Endothelial cell of umbilical vein (primary cell): ENCODE measurements around the gene LYRM7. TPM values are rescaled to one million over a fixed set of nuclear protein-coding genes. Genes with fewer than 3 reads are reported as not detected.

Source experiments
- BruUV-seq: library from RNA; stranded (reverse); fragments of 400-500 nt; replicated peaks from 2 replicates; lab custom pipeline; 2021; lab: Mats Ljungman, UMichigan
- CTCF ChIA-PET: fragments of 300-600, 350-600 bp; sonication (Branson Sonifier 250); formaldehyde crosslinking; loops from one replicate; lab custom pipeline; 2021; ENCODE audit warnings: antibody characterized with exemption, inconsistent platforms; lab: Charles Lee
- POLR2A ChIA-PET: fragments of 300-600, 350-600 bp; sonication (Branson Sonifier 250); formaldehyde crosslinking; loops from one replicate; lab custom pipeline; 2021; ENCODE audit warnings: antibody characterized with exemption, inconsistent platforms; lab: Charles Lee
- DNase-seq: peaks from one replicate; pipeline ENCODE4 v3.0.0-alpha.2; 2011; ENCODE audit warnings: low read depth, low spot score
- FAIRE-seq: peaks from 2 replicates; lab custom pipeline; 2011; peaks lifted over from hg19 to GRCh38; lab: Jason Lieb, UNC
- H2AFZ ChIP-seq: 2 replicates; pipeline ENCODE4 v1.6.0; 2012; ENCODE audit warnings: low read depth, low read length, control low read depth, inconsistent platforms
- H3K27ac ChIP-seq: 2 replicates; pipeline ENCODE4 v1.5.1; 2011; ENCODE audit warnings: low read depth, mild to moderate bottlenecking, control low read depth, low read length, moderate library complexity; ENCODE audit not compliant: insufficient read depth
- H3K27me3 ChIP-seq, 2 experiments: 2 replicates each; pipeline versions ENCODE4 v1.6.0 to v1.6.1; 2011; ENCODE audit warnings: low read length in 2 of 2, mixed read lengths in 1 of 2; ENCODE audit not compliant: control insufficient read depth in 2 of 2, insufficient read depth in 2 of 2
- H3K36me3 ChIP-seq, 2 experiments: 2 replicates in 1 of 2; 3 replicates in 1 of 2; pipeline ENCODE4 v1.5.1; 2011; ENCODE audit warnings: low read length in 2 of 2, mild to moderate bottlenecking in 1 of 2, moderate library complexity in 1 of 2; ENCODE audit not compliant: control insufficient read depth in 2 of 2, insufficient read depth in 2 of 2; ENCODE audit errors: extremely low read depth in 1 of 2
- H3K4me1 ChIP-seq: 3 replicates; pipeline ENCODE4 v1.5.1; 2011; ENCODE audit warnings: mild to moderate bottlenecking, low read length; ENCODE audit not compliant: control insufficient read depth, insufficient read depth; ENCODE audit errors: extremely low read depth
- H3K4me2 ChIP-seq: 2 replicates; pipeline ENCODE4 v1.6.1; 2011; ENCODE audit warnings: low read length, control low read depth, mixed read lengths; ENCODE audit not compliant: insufficient read depth
- H3K4me3 ChIP-seq, 3 experiments: fragments of 200-600 bp in 1 of 3; sonication (generic), shearing (Covaris generic) in 1 of 3; replicated peaks in 1 of 3; 2 replicates each; pipeline ENCODE4 v1.5.1; 2011 to 2016; ENCODE audit warnings: control low read depth in 3 of 3, low read length in 3 of 3, mild to moderate bottlenecking in 2 of 3, inconsistent platforms in 1 of 3, low read depth in 1 of 3, moderate library complexity in 1 of 3; ENCODE audit not compliant: insufficient read depth in 1 of 3
- H3K79me2 ChIP-seq: 2 replicates; pipeline ENCODE4 v1.6.0; 2012; ENCODE audit warnings: low read length, inconsistent platforms; ENCODE audit not compliant: control insufficient read depth, insufficient read depth
- H3K9ac ChIP-seq: replicated peaks from 2 replicates; pipeline ENCODE3; 2011; ENCODE audit warnings: low read length, control low read depth; ENCODE audit not compliant: insufficient read depth; ENCODE audit errors: extremely low read depth
- H3K9me1 ChIP-seq: replicated peaks from 3 replicates; pipeline ENCODE4 v1.6.0; 2011; ENCODE audit warnings: mild to moderate bottlenecking, low read length; ENCODE audit not compliant: control insufficient read depth, insufficient read depth; ENCODE audit errors: extremely low read depth
- H3K9me3 ChIP-seq: replicated peaks from 2 replicates; pipeline ENCODE4 v1.5.1; 2012; ENCODE audit warnings: low read length, inconsistent platforms; ENCODE audit not compliant: control insufficient read depth, insufficient read depth
- H4K20me1 ChIP-seq: replicated peaks from 2 replicates; pipeline ENCODE3; 2011; ENCODE audit warnings: mild to moderate bottlenecking, low read length; ENCODE audit not compliant: control insufficient read depth, insufficient read depth; ENCODE audit errors: extremely low read depth
- CTCF ChIP-seq, 2 donors: IDR thresholded peaks; 1 replicate in 1 of 2; 2 replicates in 1 of 2; pipeline ENCODE4 v1.5.1; 2011; ENCODE audit warnings: low read length in 2 of 2, mild to moderate bottlenecking in 2 of 2, moderate library complexity in 2 of 2, control low read depth in 1 of 2, inconsistent platforms in 1 of 2, low read depth in 1 of 2; ENCODE audit not compliant: insufficient read depth in 1 of 2; ENCODE audit errors: extremely low read depth in 1 of 2
- EZH2 ChIP-seq: IDR thresholded peaks from 2 replicates; pipeline ENCODE4 v1.6.1; 2012; ENCODE audit warnings: borderline replicate concordance, low read depth, mild to moderate bottlenecking, moderate library complexity, low read length, inconsistent platforms; ENCODE audit not compliant: severe bottlenecking
- FOS ChIP-seq: IDR thresholded peaks from 2 replicates; pipeline ENCODE4 v1.6.1; 2011; ENCODE audit warnings: mild to moderate bottlenecking, low read length, moderate library complexity, borderline replicate concordance; ENCODE audit not compliant: insufficient read depth
- GATA2 ChIP-seq: IDR thresholded peaks from 2 replicates; pipeline ENCODE4 v1.7.0; 2011; ENCODE audit warnings: low read depth, mild to moderate bottlenecking, moderate library complexity, mixed read lengths, low read length; ENCODE audit not compliant: insufficient read length, insufficient read depth
- JUN ChIP-seq: IDR thresholded peaks from 2 replicates; pipeline ENCODE4 v1.6.1; 2011; ENCODE audit warnings: borderline replicate concordance, low read depth; ENCODE audit not compliant: insufficient read length, insufficient read depth
- MAX ChIP-seq: IDR thresholded peaks from 2 replicates; pipeline ENCODE4 v1.6.1; 2011; ENCODE audit not compliant: insufficient read depth, insufficient read length
- MYC ChIP-seq: IDR thresholded peaks from one replicate; pipeline ENCODE4 v1.6.1; 2011; ENCODE audit warnings: mild to moderate bottlenecking, low read depth, low read length
- POLR2A ChIP-seq: IDR thresholded peaks from 2 replicates; pipeline ENCODE4 v1.6.1; 2012; ENCODE audit warnings: low read depth, mild to moderate bottlenecking, control low read depth, low read length
- POLR2AphosphoS5 ChIP-seq: IDR thresholded peaks from 2 replicates; pipeline ENCODE4 v1.6.1; 2012; ENCODE audit warnings: low read depth, mild to moderate bottlenecking, control low read depth, low read length, moderate library complexity; ENCODE audit not compliant: insufficient read depth
- dilution Hi-C: fragments of 300-500 bp; cut with MboI; formaldehyde crosslinking; loops from one replicate; pipeline ENCODE4 v1.15.0; 2019; ENCODE audit warnings: low sequenced_read_pairs; ENCODE audit not compliant: extremely low pct_ligation_motif_present
- intact Hi-C: fragments of 100-400 bp; cut with micrococcal nuclease; formaldehyde crosslinking; loops from one replicate; pipeline ENCODE4 v1.10.0; 2022
- polyA plus RNA-seq, 4 experiments: library from polyadenylated mRNA; depleted of rRNA in 3 of 4; stranded (reverse) in 3 of 4; unstranded in 1 of 4; fragments of >200 nt; gene quantifications; 2 replicates each; pipeline versions ENCODE4 v1.2.1 to v1.2.3, GENCODE V29; 2011 to 2012; ENCODE audit warnings: missing spikeins in 1 of 4
- total RNA-seq: library from RNA; stranded (reverse); gene quantifications from 2 replicates; pipeline ENCODE4 v1.2.3, GENCODE V29; 2021

LYRM7 gene
- total and polyA plus RNA-seq, 2 donors (not counting 3 experiments of a cell fraction or from before 2014, with no cell fraction given) = 0.88 to 7.5 TPM

- Histone ChIP-seq H3K9me1 (peaks cover 2% of the 10 kb centered on the region), H3K4me2 (no peak overlapping the region), H3K36me3 (no peaks in the 10 kb centered on the region), H4K20me1 (no peaks in the 10 kb centered on the region), H3K79me2 (no peaks in the 10 kb centered on the region), H3K4me1 (no peaks in the 10 kb centered on the region), H3K27me3 (no peaks in the 10 kb centered on the region), H3K4me3 (no peak overlapping the region), H3K27ac (no peak overlapping the region), H3K9me3 (no peaks in the 10 kb centered on the region), H3K9ac (no peak overlapping the region), H2AFZ (no peak overlapping the region)
- ChIA-PET CTCF (no interaction called here), POLR2A (no interaction called here)
- dilution Hi-C loops (no loop called here), intact Hi-C loops (no loop called here)
- no TSS peak for BruUV-seq
- FAIRE-seq (no peak), DNase-seq (no peak)
- TF ChIP-seq FOS = no peak
- no peak for TF ChIP-seq POLR2A
Measured at GRCh38 chr5:131198625-131199024, 27.9 kb downstream of the LYRM7 start.

- no peak overlapping the region for H3K4me2 ChIP-seq
- H2AFZ ChIP-seq = no peak overlapping the region
- CTCF ChIA-PET = no interaction called here
- no peaks in the 10 kb centered on the region for H3K9me3 ChIP-seq
- DNase-seq = no peak
- H4K20me1 ChIP-seq = no peaks in the 10 kb centered on the region
- intact Hi-C loops = no loop called here
- no peak overlapping the region for H3K27ac ChIP-seq
- TF ChIP-seq JUN (no peak), MYC (no peak), EZH2 (no peak), MAX (no peak), POLR2A (no peak), FOS (no peak), GATA2 (no peak), POLR2AphosphoS5 (no peak), CTCF (IDR thresholded peaks at IDR 0.05; ENCODE audit: extremely low read depth in 1 of 2, insufficient read depth in 1 of 2, low read depth in 1 of 2, low read length in 2 of 2) (no peak)
- H3K27me3 ChIP-seq = no peaks in the 10 kb centered on the region
- H3K9ac ChIP-seq = no peak overlapping the region
- no peaks in the 10 kb centered on the region for H3K4me1 ChIP-seq
- dilution Hi-C loops = no loop called here
- no peaks in the 10 kb centered on the region for H3K36me3 ChIP-seq
- H3K9me1 ChIP-seq = peaks cover 2% of the 10 kb centered on the region
- BruUV-seq = no TSS peak
- H3K4me3 ChIP-seq = no peak overlapping the region
- POLR2A ChIA-PET = no interaction called here
- FAIRE-seq = no peak
- no peaks in the 10 kb centered on the region for H3K79me2 ChIP-seq
Measured at GRCh38 chr5:131200560-131200959, 29.8 kb downstream of the LYRM7 start.
